Endometrial microvascular endothelial cells (primary cell): ENCODE data around the gene CDK5R1. TPM values are rescaled to one million over a fixed set of nuclear protein-coding genes. Genes with fewer than 3 reads are reported as not detected.

Experiments used
- in situ Hi-C: cut with HindIII; loops from 2 replicates; pipeline ENCODE4 v1.10.0; 2017; ENCODE audit warnings: low sequenced_read_pairs, low pct_unique_long_range_greater_than_20kb; ENCODE audit errors: inconsistent ontology term
- total RNA-seq: library from RNA; depleted of rRNA; stranded (reverse); fragments of >200 nt; gene quantifications from one replicate; pipeline ENCODE4 v1.2.3, GENCODE V29; 2015; ENCODE audit errors: inconsistent ontology term

The CDK5R1 gene
- total RNA-seq, 1 donor from 2014 or later: 1.5 TPM

DNA sequence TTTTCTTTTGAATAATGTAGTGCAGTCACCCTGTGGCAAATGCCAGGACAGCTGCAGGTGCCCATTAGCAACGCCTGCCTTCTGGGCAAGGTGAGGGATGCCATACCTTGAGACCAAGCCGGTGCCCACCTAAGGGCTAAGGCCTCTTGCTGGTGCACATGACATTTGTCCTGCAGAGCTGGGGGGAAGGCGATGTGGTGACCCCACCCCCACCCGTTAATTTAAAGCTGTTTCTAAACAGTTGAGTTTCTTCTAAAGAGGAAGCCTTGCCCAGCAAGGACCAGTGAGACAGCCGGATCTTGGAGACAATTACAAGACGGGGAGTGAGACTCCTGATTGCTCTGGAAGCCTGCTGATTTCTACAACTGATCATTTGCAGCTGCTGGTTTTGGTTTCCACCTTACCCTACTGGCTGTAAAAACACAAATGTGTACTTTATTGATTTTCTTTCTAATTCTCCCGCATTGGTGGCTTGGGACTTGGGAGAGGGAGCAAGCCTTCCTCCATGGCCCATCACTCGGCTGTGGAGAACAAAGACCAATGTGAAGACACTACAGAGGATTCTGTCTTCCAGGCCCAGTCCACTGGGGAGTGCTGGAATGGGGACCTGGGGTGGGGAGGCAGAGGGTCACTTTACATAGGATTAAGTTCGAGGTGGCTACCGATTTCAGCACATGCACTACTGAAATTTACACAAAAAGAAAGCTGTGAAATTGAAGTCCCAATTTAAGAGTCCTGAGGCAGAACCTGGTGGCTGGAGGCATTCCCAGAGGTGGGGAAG is 2.7 kb downstream of the CDK5R1 start:
- in situ Hi-C loops: no loop called here

DNA sequence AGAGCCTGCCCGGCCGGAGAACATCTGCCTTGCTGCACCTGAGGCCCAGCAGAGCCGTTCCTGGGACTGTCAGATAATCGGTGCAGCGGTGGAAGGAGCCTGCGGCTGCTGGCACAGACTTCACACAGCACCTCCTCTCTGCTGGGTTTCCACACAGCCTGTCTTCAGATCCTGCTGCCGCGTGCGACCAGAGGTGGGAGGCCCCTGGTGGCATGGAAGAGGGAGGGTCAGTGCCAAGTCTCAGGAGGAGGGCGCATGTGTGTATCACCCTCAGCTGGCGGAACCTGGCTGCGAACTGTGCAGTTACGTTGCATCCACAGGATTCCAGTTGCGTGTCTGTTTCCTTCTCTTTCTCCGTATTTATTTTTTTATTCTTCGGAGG is 3.3 kb downstream of the CDK5R1 start:
- in situ Hi-C loops: no loop called here

DNA sequence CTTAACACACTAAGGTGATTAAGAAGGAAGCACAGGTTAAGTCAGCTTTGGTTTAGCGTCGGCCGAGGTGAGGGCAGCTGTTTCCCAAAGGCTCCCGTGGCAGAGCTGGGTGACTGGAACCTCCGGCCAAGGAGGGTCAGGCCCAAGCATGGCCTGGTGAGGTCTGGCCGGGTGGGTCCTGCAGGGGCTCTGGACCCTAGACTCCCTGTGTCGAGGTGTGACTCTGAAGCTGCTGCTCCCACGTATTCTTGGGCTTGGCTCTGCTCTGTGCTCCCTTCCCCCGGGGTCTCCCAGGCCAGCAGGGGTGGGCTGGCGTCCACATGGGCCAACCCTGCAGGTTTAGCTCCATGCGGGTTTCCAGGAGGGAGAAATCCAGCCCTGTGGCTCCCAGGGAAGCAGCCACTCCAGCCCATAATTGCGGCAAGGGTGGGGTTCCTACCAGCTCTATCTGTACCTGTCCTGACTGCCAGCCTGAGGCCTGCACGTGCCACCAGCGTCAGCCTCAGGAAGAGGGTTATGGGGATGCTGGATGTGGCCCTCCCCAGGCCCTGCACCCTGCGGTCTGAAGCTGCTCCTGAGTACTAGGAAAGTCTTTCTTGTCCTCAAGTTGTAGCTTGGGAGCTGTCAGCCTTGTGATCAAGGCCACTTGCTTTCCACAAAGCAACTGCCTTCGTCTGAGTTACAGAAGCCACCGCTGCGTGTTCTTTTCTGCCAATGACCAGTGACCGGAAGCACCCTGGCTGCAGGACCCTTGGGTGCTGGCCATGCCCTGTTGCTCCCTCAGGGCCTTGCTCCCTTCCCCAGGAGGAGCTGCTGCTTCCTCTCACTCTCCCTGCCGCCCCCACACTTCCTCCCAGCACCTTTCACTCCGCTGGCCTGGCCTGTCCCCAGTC is 4.8 kb downstream of the CDK5R1 start:
- in situ Hi-C loops: no loop called here

GRCh38 chr17:32492264-32492589 is 5.4 kb downstream of the CDK5R1 start:
- in situ Hi-C loops: no loop called here

DNA sequence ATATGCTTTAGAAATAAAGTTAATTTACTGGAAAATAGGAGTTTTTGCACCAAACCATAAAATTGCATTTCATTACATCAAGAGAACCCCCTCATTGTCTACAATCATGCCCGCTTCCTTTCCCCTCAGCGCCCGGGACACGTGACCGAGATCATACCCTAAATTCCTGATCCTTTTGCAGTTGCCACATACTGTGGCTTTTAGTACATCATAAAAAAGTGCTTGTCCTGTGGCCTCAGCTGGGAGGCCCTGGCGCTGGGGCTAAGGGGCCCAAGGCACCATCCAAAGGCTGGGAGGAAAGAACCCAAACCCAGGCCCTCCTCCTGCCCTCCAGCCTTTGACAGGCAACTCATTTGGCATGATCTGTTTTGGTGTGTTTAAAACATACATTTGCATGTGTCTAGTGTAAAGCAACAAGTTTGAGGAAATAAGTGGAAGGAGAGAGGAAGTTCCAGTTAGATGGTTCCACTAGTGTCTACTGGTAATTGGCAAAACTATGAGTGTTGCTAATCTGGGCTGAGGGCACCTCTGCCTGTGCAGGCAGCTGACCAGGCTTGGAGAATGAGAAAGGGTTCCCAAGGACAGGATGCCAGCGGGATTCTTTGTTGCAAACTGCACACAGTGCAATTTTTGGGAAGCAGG is 6.0 kb downstream of the CDK5R1 start:
- in situ Hi-C loops: no loop called here

DNA sequence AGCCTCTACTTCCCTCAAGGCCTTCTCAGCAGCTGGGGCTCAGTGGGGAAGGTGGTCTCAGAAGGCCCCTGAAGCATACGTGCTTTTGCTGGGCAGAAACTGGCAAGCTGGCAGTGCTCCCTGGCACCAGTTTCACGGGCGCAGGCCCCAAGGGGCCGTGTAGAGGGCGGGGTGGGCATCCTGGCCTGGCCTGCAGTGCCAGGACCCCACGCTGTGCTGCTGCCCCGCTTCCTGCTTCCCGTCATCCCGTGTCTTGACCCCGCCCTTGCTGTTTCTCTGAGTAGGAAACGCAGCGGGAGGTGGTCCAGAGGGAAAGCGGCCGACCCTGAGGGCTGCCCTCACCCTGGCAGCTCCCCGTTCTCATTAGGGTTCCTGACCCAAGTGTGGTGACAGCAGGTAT is 6.8 kb downstream of the CDK5R1 start:
- in situ Hi-C loops: no loop called here

DNA sequence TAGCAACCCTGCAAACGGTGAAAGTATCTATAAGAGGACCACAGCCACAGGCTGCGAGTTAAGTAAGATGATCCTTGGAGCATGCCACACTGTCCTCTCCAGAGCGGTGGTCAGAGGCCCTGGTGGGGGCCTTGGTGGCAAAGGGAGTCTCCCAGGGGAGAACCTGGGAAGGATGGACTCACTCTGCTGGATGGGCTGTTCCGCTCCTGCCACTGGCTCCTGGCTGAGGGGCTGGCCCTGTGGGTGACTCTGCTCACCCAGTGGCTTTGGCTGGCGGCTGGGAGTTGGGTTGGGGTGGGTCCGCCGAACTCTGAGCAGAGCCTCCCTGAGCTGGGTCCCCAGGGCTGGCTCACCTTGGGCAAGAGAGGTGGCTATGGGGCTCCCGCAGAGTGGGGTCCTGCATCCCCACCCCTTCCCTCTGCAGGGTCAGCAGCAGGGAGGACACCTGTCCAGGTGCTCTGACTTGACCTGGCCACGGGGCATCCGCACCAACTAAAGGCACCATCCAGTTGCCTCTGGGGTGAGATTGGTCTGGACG is 7.3 kb downstream of the CDK5R1 start:
- in situ Hi-C loops: no loop called here

DNA sequence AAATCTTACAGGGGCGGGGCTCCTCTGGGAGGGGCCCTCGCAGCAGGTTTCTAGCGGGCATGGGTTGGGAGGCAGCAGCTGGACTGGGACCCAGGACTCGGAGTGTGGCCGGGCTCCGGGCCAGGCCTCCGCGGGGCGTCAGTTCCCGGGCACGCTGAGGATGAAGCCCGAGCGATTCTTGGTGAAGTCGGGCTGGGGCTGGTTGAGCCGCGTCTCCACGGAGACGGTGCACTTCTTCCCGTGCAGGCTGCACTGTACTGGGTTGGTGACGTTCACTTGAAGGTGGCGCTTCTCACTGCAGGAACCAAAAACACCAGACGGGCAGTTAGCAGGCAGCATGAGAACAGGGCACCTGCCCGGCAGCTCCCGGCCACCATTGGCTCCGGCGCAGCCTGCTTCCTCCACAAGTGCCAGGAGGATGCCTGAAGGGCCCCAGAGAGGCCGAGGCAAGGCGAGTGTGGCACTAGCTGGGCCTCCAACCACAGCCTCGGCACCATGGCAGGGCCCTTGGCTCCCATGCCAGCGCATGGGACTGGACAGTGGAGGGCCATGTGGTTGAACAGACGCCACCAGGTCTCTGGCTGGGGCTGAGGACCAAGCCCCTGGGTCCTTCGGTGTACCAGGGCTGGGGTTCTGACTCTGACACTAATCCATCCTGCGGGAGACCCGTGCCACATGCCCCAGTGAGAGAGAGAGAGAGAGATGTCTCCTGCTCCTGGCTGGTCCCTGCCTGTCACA is 8.0 kb downstream of the CDK5R1 start:
- in situ Hi-C loops: no loop called here

DNA sequence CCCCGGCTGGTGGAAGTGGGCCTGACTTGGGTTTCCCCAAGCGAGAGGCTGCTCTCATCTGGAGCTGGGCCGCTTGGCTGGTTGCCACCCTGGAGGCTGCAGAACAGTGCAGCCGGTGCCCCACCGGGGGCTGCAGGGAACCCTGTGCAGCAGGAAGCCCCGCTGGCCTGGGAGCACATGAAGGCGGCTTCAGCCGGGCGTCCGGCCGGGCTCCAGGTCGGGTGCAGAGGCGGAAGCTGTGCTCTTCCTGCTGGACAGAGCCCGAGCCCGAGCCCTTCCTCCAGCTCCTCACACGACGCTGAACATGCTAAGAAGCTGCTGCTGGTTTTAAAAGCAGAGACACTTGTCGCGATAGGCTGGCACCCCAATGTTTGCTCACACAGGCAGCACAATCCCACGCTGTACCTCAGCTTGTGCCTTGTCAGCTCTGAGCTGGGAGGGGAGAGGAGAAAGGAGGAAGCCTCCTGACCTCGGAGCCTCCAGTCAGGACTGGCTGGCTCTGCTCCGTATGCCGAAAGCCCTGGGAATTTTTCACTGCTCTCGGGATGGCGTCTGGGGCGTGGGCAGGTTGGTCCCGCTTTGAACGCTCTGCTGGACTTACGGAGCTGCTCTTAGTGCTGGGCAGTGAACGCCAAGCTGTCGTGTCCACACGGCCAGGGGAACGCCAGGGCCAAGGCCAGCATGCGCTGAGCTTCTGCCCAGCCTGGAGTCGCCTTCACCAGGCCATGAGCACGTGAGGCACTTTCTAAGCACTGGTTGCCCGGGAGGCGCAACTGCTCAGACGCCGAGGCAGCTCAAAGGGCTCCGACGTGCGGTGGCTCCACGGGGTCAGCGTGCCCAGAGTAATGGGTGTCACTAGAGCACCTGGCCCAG is 8.8 kb downstream of the CDK5R1 start:
- in situ Hi-C loops: no loop called here

GRCh38 chr17:32496395-32497073 is 9.7 kb downstream of the CDK5R1 start:
- in situ Hi-C loops: no loop called here

- in situ Hi-C loops: no loop called here
Observed at GRCh38 chr17:32497431-32498205, 10.8 kb downstream of the CDK5R1 start.

DNA sequence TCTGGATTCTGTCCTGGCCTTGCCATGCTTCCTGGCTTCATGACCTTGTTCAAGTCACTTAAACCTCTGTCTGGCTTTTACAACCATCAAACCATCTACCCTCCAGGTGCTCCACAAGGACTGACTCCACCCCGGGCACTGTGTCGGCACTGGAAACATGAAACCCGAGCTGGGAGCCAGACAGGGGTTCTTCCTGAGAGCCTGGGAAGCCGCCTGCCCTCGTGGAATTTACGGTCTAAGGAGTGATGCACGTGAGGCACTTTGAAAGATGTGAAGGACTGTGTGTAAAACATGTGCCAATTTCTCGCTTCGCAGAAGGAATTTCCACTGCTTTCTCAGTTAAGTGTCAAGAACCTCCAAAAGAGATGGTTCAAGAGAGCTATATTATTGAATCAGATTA is 11.6 kb downstream of the CDK5R1 start:
- in situ Hi-C loops: no loop called here

GRCh38 chr17:32502013-32502412 is 15.2 kb downstream of the CDK5R1 start:
- in situ Hi-C loops: no loop called here

DNA sequence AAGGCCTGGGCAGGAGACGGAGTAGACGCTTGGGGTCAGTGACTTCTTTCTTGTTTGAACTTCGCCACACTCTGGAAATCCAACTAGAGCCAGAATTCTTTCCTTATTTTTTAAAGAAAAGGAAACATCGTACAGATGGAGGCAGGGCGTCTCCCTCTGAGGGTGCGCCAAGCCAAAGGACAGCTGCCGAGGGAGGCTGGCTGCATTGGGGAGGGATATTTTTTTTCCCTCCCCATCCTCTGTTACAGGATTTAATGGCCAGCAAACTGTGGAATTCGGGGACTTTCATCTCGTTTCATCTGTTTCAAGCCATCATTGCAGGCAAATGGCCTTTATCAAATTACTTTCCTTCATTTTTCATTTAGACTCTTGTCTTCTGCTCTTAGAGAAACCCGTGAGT is 15.9 kb downstream of the CDK5R1 start:
- in situ Hi-C loops: no loop called here

GRCh38 chr17:32503251-32504165 is 16.7 kb downstream of the CDK5R1 start:
- in situ Hi-C loops: no loop called here
